ENCODE measurements around the gene C3AR1.
A peak's percentile ranks its signal among the peaks of the same experiment; 100 is the strongest.
"Not testable (repeated sequence)": the region's sequence is repeated elsewhere in the genome, so short reads cannot be mapped to it uniquely, and the experiment has no call there.

C3AR1 gene

DNA sequence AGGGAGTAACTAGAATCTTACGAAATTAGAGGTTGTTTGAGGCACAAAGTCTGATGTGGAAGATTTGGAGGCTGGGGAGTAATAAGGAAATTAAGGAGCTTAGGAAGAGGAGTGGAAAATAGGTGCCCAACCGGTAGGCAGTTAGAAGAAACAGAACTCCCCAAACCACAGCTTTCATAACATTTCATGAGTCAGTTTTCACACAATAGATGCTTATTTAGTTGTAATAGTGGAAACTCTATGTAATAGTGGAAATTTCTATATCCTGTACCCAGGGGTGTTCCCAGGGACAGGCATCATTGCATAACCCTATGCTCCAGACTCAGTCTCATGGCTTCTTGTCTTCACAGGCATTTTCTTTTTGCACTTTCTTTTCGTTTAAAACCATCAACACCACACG is 8.3 kb downstream of the C3AR1 start:
- DNase-seq (ENCODE audit: low read depth): no peak

DNA sequence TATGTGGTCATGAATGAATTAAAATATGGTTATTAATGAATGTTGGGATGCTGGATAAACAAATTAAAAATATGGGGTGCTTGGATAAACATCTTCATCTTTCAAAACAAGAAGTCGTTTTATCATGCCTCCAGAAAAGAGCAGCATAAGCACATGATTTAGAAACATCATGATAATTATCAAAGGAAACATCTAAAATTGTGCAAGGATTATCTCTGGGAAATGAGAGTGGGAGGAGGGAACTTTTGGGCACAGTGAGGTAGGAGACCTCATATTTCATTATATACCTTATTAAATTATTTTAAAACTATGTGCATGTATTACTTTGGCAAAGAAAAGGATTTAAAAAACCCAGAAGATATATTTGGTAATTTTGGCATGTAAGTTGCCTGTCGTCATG is 8.9 kb downstream of the C3AR1 start:
- DNase-seq (ENCODE audit: low read depth): no peak

DNA sequence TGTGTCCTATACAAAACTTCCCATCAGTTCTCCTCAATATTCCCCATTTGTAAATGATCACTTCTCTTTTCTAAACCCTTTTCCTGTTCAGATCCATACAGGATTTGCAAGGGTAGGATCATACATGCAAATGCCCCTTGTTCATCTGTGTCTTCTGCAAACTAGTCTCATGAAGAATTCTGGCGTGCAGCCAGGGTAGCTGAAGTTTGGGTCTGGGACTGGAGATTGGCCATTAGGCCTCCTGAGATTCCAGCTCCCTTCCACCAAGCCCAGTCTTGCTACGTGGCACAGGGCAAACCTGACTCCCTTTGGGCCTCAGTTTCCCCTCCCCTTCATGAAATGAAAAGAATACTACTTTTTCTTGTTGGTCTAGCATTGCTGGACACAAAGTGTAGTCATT is 11.3 kb downstream of the C3AR1 start:
- no peak for DNase-seq (ENCODE audit: low read depth)

DNA sequence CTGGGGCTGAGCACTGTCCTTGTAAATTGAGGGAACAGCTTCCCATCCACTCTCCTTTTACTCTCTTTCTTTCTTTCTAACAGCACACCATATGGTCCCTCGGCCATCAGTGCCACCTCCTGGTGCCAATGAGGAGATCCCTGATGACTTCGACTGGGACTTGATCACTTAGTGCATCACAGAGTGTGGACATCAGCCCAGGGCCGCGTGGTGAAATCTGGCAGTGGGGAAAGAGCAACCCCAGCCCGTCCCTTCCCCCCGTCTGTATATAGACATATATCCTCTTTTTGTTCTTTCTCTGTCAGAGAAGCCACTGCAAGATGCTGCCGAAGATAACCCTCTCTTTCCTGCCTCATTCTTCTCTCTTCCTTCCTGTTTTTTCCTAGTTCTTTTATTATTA is 13.5 kb downstream of the C3AR1 start:
- no peak for DNase-seq (ENCODE audit: low read depth)

DNA sequence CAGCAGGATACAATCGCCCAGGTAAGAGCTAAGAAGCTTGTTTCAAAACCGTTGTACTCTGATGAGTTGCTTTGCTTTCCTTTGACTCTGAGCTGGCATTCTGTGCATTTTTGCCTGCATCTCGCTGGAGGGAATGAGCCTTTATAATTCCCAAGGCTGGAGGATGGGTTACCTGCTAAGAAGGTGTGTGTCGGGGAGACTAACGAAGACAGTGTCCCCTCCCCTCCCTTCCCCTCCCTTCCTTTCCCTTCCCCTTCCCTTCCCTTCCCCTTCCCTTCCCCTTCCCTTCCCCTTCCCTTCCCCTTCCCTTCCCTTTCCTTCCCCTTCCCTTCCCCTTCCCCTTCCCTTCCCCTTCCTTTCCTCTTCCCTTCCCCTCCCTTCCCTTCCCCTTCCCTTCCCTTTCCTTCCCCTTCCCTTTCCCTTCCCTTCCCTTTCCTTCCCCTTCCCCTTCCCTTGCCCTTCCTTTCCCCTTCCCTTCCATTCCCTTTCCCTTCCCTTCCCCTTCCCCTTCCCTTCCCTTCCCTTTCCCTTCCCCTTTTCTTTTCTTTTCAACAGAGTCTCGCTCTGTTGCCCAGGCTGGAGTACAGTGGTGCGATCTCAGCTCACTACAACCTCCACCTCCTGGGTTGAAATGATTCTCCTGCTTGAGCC is 15.4 kb downstream of the C3AR1 start:
- DNase-seq (ENCODE audit: low read depth): no peak

DNA sequence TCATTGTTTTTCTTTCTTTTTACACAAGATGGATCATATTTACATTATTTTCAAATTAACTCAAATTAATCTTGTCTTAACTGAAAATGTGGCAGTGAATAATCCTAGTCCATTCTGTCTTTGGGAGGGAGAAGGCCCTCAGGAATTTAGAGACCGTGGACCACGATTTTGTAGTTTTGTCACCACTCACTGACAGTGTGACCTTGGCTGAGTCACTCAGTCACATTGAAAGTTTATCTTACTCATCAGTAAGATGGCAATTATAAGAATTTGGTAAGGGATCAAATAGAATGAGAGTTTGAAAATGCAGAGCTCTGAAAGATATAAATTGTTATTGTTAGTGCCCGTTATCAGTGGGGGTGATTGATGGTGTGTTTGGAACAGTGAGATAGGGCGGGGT is 17.3 kb downstream of the C3AR1 start:
- DNase-seq (ENCODE audit: low read depth): no peak

DNA sequence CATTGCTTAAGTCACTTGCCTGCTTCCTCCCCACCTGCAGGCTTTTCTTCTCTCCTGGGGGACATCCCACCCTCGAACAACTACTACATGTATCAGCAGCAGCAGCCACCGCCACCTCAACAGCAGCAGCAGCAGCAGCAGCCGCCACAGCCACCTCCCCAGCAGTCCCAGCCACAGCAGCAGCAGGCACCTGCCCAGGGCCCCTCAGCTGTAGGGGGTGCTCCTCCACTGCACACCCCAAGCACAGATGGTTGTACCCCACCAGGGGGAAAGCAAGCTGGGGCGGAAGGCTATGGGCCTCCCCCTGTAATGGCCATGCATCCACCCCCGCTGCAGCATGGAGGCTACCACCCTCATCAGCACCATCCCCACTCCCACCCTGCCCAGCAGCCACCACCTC is 18.3 kb downstream of the C3AR1 start:
- DNase-seq (ENCODE audit: low read depth): no peak

DNA sequence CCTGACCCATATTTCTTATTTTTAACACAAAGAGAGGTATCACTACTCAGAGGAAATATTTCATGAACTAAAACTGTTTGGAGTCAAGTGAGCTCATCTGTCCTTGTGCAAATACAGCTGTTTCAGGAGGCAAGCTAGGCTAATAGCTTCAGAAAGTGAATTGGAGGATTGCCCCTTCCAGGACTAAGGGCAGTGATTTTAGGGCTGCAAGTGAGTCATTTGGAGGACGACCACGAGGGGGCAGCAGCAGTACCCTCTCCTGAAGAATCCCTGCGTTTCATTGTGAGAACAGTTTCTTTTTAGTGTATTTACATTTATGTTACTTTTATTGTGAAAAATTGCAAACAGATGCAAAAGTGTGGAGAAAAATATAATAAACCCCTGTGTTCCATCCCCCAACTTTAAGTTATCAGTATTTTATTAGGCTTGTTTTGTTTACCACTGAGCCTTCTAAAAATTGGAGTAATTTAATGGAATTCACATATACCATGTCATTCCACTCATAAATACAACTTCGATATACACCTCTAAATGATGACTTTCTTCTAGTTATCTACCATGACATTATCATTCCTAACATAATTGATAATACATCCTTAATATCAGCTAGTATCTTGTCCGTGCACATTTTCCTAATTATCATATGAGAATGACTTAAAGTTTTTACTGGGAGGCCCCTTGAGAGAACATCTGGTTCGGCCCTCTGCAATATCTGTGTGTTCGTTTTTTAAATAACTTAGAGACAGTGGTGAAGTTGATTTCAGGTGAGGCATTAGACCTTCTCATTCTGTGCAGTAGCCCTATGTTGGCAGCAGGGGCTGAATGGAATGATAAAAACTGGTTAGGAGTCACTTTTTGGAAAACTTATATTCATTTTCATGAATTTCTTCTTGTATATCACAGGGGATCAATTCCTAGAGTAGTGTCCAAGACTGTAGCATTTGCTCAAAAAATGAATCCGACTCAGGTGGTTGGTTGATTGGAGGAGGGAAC is 19.9 kb downstream of the C3AR1 start:
- DNase-seq (ENCODE audit: low read depth): peak; percentile 53

DNA sequence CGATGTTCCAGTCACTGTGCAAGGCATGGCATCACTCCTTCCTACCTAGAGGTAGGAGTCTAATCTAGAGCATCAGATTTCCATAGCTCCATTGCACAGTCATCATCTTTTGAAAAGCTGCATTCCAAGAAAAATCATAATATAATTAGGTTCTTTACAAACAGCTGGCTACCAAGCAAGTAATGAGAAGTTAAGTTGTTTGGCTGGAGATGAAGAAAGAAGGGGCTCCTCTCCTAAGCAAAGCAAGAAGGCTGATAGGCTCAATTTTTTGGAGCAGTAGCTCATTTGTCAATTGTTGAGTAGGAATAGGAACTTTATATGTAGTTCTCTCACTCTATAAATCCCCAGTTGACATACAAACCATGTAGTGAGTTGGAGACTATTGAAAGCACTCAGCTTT is 25.4 kb downstream of the C3AR1 start:
- no peak for DNase-seq (ENCODE audit: low read depth)

DNA sequence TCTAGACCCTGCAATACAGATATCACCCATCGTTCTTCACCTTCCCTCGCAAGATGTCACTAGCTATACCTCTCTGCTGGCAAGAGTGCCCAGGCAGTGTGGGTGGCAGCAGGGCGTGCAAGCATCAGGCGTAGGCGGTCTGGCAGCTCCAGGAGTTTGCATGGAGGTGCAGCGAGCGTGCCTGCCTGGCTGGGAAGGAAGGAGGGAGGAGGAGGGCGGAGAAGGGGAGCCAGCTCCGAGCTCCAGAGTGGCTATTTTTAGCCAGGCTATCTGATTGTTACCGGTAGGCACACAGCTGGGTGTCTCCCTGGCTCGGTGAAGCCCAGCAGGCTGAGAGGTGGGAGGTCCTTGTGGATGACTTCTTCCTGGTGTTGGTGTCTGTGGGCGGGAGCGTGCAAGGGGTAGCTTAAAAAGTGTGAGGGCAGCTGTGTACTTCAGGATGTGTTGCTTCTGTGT is 27.5 kb downstream of the C3AR1 start:
- no peak for DNase-seq (ENCODE audit: low read depth)

DNA sequence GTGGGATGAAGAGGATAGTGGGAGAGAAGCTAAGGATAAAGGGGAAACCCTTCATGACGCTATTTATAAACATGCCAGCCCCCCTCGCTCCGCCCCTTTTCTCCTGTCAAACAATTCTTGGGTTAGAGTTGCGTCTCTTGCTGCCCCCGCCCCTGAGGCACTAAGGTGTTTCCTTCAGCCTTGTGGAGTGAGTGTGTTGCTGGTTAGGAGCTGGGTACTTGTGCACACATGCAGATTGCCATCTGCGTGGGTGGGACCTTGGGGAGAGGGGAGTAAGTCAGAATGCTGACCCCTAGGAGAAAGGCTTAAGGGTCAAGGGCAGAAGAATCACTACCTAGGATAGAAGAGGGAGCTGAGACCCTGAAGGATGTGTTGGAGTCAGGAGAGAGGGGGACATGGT is 28.2 kb downstream of the C3AR1 start:
- no peak for DNase-seq (ENCODE audit: low read depth)

DNA sequence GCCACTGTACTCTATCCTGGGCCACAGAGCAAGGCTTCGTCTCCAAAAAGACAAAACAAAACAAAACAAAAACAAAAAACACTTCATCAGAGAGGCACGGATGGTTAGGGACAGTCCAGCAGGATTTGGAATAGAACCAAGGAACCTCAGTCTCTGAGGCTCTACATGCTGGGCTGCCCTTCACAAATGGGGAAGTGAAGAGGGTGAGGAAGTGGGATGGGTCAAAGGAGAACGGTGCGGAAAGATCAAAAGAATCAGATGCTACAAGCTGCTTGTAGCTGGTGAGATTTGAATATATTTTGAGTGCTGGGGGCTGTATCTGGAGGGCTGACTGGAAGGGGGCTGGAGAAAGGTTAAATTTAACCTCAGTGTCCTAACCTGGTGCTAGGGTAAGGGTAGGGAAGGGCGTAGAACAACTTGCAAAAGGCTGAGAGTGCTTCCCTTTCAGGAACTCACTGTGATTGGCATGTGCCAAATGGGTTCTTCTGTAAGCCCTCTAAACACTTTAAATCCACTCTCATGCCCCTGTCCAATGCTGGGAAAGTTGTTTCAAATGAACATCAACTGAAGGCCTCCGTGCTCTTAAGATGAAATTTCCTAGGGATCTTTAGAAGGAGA is 29.0 kb downstream of the C3AR1 start:
- no peak for DNase-seq (ENCODE audit: low read depth)

DNA sequence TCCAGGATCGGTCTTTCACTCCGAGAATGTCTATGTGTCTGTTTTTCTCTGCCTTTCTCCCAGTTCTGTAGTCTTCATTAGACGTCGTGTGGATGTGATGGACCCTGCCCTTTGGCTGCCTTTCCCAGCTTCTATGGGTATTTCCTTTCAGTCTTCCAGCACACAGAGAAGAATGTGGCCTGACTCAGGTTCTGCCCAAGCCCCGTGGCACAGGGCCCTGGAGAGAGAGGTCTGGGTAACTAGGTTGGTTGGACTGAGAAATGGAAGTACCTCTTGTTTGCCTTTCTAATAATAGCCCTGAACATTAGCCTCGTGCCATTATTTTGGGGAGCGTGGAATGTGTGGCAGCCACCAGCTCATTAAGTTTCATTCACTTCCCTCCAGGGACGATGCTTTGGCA is 29.8 kb downstream of the C3AR1 start:
- no peak for DNase-seq (ENCODE audit: low read depth)

DNA sequence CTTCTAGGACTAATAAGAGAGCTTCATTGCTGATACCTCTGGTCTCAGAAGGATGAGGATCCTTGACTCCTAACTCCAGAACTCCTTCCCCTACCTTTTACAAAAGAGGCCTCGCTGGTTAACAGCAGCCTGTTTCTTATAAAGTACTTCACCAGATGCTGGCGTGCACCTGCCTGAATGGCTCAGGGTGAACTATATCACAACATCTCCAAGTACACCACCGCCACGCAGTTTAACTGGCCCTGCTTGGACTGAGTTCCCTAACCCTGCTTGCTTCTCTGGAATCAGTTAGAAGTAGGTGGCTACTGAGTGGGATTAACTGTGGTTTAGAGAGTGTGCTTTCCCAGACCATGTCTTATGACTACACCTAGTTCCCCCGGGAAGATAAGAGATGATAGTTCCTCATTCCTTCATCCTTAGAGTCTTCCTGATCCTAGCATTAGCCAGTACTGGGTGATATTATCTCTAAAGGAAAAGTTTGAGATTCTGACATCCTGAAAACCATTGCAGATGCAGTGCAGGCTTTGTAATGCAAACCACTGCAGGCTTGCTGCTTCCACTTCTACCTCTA is 30.6 kb downstream of the C3AR1 start:
- DNase-seq (ENCODE audit: low read depth): no peak

DNA sequence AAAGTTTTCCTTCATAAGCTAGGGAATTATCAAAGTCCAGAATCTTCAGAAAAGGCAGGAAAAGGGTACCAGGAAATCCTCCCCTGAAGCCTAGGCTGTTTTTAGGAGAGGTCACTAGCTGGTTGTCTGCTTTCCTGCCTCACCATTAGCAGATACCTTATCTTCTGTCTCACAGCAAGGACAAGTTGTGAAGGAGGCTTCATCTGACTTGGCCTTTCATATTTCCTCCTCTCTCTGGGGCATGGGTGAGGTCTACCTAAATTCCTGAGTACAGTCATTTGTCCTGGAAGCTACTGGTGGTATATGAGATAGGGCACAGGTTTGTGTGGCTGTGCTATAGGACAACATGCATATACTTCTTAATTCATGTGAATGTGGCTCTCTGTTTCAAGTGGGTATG is 31.4 kb downstream of the C3AR1 start:
- DNase-seq (ENCODE audit: low read depth): no peak

DNA sequence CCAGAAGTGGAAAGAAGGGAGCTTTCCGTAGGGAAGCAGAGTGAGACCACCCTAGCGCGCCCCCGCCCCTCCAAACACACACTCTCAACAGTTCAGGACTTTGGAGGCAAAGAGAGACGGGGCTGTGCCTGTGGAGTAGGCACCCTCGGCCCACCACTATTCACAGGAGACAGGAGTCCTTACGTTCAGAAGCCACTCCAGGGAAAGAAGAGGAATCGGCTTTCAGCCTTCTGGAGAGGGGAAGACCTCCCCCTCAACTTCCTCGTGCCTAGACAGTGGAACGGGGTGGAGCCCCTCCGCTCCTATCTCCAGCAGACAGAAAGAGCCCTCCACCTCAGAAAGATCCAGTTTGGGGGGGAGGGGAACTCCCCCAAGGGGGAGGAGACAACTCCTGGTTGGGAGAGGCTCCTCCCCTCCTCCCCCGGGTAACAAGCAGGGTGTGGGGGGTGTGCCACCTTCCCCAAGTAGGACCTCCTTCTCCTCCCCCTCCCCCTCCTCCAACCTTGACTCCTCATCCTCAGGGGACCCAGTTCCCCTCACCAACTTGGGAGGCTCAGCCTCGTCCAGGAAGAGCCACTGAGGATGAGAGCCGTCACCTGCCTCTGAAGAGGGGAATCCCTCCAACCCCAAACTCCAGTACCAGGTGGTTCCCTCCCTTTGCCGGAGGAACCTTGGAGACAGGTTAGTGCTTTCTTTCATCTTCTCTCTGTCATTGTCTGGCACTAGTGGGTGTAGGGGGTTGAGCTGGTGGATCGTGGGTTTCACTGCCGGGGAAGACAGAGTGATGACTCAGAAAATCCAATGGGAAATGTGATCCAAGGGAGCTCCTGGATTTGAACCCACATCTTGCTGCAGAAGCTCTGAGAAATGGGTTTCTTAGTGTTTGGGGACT is 32.8 kb downstream of the C3AR1 start:
- peak; percentile 35 for DNase-seq (ENCODE audit: low read depth)

DNA sequence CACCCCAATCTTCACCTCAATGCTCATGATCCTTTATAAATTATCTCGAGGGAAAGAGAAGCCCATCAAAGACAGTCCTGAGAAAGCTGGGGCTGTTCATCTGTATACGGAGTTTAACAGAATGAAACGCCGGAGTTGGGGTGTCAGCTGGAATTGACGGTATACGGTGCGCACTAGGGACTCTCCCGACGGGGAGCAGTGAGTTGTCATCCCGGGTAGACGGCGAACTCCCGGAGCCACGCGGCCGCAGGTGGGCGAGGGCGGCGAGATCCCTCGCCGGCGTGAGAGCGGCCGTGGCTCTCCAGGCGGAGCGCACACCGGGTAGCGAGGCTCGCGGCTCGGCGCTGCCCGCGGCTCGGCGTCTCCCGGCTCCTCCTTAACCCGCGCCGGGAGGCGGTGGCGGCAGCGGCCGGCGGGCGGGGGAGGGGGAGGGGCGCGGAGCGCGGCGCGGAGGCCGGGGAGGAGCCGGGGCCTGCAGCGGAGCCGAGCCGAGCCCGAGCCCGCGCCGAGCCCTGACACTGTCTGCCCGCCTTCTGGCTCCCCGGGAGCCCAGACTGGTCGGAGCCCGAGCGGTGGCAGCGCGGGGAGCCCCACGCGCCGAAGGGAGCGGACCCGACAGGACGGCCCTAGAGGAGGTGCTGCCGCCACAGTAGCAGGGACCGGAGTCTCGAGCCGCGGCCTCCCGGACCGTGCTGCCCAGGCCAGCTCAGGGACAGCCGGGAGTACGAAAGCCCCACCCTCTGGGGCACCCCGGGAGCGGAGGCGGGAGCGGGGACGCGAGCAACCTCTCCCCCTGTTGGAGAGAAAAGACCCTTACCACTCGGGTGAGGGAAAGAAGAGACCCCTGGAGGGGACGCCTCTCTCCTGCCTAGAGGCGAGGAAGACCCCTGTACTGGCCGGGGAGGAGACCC is 33.7 kb downstream of the C3AR1 start, which contains the start of gene FOXJ2:
Gene FOXJ2, plus strand, starts transcription at position 475 of the 911 bp plus-strand sequence. CDS start 7,117 bp downstream, outside the sequence.
- no peak for DNase-seq (ENCODE audit: low read depth)

DNA sequence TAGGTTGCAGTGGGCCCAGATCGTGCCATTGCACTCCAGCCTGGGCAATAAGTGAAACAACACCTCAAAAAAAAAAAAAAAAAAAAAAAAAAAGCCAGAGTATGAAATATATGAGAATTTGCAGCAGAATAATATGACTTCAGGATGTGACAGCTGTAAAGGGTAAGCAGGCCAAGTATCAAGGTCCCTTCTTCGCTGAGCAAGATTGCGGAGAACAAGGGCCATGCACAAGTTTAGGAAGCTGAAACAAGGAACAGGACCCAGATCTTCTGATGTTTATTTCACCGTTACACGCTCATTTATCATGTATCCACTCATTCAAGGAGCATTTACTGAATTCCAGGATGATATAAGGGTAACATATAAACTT is 34.3 kb downstream of the C3AR1 start:
- no peak for DNase-seq (ENCODE audit: low read depth)

DNA sequence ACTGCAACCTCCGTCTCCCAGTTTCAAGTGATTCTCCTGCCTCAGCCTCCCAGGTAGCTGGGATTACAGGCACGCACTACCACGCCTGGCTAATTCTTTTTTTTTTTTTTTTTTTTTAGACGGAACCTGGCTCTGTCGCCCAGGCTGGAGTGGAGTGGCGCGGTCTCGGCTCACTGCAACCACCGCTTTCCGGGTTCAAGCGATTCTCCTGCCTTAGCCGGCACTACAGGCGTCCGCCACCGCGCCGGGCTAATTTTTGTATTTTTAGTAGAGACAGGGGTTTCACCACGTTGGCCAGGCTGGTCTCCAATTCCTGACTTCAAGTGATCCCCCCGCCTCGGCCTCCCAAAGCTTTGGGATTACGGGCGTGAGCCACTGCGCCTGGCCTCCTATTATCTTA is 35.1 kb downstream of the C3AR1 start:
- not testable (repeated sequence) for DNase-seq (ENCODE audit: low read depth)

DNA sequence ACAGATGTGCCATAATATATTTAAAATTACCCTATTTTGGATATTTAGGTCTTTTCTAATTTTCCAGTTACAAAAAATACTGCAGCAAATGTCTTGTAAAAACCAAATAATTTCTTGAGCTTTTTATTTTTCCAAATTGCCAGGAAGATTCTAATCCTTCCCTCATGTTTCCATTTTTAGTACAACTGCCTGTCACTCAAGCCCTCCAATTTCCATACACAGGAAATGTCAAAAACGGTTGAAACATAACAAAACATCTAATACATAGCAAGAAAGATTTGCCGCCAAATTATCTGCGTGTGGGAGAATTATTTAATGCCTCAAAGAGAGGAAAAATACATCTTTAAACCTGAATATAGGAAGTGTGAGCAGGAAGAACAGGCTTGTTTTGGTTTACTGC is 36.0 kb downstream of the C3AR1 start:
- DNase-seq (ENCODE audit: low read depth): no peak
